GM12873 (cell line): ENCODE data around the gene EFNA1.
A peak's percentile ranks its signal among the peaks of the same experiment; 100 is the strongest.

Source experiments
- TF ChIP-seq, protein P1 (sequence below): IDR thresholded peaks from 2 replicates; pipeline ENCODE4 v1.5.1; 2012; ENCODE audit warnings: low read depth, mild to moderate bottlenecking, moderate library complexity, low read length, control low read depth; ENCODE audit not compliant: insufficient read depth; ENCODE audit errors: missing control alignments

EFNA1 gene

DNA sequence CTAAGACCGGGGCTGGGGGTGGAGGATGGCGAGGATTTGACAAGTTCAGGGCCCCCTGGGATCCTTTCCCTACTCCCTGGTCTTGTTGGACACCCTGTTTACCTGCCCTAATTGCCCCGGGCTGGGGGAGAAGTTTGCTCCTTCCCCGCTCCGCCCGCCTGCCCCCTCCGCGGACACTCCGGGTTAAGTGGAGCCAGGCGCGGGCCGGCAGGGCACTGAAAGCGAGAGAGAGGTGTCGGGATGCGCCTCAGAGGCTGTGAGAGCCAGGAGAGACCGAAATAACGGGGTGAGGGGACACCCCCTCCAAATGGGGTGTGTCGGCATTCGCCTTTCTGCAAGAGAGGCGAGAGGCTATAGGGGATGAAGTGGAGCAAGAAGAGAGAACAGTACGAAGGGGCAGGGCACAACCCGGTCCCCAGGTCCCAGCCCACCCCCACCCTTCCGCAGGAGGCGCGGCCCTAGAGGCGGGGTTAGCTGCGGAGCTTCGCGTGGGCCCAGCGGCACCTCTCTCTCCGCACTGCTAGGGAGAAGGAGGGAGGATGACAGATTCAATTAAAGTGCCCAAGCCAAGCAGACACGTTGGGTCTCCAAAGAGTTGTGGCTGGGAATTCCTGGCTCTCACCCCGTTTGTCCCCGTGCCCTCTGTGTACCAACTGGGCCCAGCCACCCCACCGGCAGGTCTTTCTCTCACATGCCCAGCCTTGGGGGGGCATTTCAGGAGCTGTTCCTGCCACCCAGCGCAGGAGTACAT is 45.2 kb upstream of the EFNA1 start:
- TF ChIP-seq, protein P1, sequence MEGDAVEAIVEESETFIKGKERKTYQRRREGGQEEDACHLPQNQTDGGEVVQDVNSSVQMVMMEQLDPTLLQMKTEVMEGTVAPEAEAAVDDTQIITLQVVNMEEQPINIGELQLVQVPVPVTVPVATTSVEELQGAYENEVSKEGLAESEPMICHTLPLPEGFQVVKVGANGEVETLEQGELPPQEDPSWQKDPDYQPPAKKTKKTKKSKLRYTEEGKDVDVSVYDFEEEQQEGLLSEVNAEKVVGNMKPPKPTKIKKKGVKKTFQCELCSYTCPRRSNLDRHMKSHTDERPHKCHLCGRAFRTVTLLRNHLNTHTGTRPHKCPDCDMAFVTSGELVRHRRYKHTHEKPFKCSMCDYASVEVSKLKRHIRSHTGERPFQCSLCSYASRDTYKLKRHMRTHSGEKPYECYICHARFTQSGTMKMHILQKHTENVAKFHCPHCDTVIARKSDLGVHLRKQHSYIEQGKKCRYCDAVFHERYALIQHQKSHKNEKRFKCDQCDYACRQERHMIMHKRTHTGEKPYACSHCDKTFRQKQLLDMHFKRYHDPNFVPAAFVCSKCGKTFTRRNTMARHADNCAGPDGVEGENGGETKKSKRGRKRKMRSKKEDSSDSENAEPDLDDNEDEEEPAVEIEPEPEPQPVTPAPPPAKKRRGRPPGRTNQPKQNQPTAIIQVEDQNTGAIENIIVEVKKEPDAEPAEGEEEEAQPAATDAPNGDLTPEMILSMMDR = no peak

DNA sequence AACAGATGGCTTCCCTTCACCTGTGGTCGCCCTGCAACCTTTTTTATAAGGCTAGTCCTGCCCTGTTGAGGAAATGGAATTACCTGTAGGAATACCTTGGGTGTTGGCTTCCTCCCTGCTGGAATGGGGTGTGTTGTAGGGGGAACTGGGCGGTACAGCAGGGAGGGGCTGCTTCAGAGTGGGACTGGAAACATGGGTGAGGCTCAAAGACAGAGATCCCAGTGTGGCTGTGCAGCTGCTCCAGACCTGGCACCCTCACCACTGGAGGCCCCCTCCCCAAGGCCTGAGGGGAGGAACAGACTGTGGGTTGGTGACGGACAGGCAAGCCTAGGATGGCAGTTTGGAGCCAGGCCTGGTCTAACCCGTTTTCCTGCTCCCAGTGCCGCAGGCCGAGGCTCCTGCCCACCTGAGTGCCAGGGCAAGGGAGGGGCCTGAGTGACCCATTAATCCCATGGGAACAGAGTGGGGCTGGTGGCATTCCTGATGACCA is 44.6 kb upstream of the EFNA1 start:
- TF ChIP-seq, protein P1 = no peak

DNA sequence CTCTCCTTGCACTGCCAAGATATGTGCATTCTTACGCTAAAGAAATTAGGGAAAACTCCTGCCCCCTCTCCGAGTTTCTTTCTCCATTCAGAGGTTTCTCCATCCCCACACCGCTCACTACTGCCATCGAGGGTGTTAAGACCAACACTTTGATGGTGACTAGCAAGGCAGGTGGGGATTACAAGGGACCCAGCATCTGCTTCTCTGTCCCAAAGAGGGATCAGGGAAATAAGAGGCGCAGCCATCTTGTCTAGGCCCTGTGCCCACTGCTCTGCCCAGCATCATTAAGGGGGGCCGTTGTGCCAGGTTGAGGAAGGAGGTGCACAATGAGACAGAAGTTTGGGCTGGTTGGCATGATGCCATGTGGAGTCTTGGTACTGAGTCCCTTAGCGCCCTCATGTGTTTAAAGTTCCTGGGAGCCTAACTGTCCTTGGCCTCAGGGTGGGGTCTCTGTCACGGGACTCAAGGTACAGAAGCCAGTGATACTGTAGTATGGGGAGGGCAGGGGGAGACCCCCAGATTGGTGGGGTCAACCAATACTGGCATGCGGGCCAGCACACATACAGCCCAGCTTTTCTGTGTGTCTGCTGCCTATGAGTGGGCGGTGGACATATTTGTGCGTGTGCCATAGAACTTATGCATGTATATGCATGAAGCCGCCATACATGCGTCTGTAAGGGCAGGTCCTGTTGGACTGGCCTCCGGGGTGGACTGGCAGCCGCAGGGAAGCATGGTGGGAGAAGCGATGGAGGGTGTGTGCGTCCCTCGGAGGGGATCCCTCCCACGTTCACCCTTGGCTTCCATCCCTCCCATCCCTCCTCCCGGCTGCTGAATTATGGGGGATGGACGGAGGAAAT is 43.6 kb upstream of the EFNA1 start:
- TF ChIP-seq, protein P1 = peak; percentile 33

DNA sequence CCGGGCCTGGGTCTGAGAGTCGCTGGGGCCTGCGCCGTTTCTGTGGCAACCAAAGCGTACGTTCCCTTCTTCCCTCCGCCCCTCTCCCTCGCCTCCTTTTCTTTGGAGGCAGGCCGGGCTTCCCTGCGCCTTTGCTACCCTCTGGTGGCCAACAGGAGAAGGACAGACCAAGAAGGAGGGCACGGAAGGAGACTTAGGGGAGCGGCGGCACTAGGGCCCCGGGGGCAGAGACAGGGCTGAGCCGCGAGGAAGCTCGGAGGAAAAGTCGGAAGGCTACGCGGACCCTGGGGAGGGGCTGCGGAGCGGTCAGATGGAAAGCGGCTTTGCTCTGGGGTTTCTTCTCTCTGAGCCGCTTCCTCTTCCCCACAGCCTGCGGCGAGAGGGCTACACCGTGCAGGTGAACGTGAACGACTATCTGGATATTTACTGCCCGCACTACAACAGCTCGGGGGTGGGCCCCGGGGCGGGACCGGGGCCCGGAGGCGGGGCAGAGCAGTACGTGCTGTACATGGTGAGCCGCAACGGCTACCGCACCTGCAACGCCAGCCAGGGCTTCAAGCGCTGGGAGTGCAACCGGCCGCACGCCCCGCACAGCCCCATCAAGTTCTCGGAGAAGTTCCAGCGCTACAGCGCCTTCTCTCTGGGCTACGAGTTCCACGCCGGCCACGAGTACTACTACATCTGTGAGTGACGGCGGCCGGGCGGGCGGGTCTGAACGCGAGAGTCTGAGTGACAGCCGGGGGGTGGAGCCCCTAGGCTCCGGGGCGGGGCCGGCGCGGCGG is 42.8 kb upstream of the EFNA1 start:
- TF ChIP-seq, protein P1 = peak; percentile 86

DNA sequence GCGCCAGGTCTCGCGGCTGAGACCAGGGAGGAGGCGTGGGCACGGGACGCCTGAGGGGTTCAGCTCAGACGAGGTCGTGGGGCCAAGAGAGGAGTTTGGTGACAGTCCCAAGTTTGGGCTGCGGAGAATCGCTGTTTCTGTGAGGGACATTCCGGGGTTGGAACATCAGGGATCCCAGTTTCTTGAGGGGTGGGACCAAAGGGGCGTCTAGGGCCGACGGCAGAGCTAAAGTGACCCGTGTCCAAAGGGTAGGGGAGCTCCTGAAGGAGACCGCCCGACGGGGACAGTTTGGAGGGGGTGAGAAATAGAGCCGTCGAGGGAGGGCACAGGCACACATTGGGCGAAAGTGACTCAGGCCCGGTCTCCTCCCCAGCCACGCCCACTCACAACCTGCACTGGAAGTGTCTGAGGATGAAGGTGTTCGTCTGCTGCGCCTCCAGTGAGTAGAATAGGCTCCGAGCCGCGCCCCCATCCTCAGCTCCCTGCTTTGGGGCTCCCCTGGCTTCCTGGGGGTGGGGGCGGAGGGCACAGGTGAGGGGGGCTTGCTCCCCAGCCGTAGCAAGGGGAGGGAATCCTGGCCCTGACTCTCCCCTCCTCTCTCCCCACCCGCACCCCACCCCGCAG is 42.1 kb upstream of the EFNA1 start:
- TF ChIP-seq, protein P1 = no peak

DNA sequence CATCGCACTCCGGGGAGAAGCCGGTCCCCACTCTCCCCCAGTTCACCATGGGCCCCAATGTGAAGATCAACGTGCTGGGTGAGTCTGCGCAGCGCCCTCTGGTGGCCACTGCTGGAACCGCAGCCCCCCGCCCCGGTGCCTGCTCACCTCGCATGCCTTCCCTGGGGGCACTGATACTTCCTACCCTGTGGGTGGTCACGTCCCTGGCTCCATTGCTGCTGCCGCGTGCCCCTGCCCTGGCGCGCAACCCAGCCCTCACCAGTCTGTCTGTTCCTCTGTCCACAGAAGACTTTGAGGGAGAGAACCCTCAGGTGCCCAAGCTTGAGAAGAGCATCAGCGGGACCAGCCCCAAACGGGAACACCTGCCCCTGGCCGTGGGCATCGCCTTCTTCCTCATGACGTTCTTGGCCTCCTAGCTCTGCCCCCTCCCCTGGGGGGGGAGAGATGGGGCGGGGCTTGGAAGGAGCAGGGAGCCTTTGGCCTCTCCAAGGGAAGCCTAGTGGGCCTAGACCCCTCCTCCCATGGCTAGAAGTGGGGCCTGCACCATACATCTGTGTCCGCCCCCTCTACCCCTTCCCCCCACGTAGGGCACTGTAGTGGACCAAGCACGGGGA is 41.4 kb upstream of the EFNA1 start:
- TF ChIP-seq, protein P1 = peak; percentile 98
